RWPE1 (cell line): ENCODE results near the gene PTGFRN.
A peak's percentile ranks its signal among the peaks of the same experiment; 100 is the strongest.

Experiments
- CTCF ChIA-PET: fragments of 350-600 bp; sonication (Branson Sonifier 250); formaldehyde crosslinking; extraction: SDS; loops from one replicate; lab custom pipeline; 2021; lab: Yijun Ruan, JAX
- POLR2A ChIA-PET: fragments of 400-600 bp; formaldehyde crosslinking; extraction: SDS; loops from one replicate; lab custom pipeline; 2020; ENCODE audit warnings: antibody characterized with exemption; ENCODE audit not compliant: low non-redundant PET; lab: Yijun Ruan, JAX
- DNase-seq: peaks from one replicate; pipeline ENCODE4 v3.0.0; 2012; ENCODE audit warnings: low spot score
- H3K27ac ChIP-seq: fragments of 450-650 bp; 2 replicates; pipeline ENCODE4 v1.5.1; 2017
- CTCF ChIP-seq: fragments of 450-650 bp; conservative IDR thresholded peaks from 2 replicates; pipeline ENCODE4 v1.5.1; 2017; ENCODE audit warnings: low read depth, mild to moderate bottlenecking

Gene PTGFRN

DNA sequence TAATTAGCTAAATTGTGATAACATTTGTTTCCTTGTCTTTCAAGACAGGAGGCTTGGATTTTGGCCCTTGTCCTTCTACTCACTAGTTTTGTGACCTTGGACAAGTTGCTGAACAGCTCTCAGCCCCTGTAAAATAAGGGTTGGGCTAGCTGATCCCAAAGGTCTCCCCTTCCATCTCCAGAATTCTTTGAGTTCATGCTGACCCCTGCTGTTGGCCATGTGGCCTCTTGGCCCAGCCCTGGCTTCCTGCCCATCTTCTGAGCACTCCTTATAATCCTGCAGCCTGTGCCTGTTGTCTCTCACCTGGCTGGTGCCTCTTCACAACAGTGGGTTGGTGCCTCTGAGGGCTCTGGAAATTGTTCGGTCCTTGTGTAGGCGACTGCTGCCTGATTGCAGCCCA is 10.1 kb downstream of the PTGFRN start:
- H3K27ac ChIP-seq, result peak overlapping the region; percentile 26
- ChIA-PET CTCF (no interaction called here), POLR2A (no interaction called here)

DNA sequence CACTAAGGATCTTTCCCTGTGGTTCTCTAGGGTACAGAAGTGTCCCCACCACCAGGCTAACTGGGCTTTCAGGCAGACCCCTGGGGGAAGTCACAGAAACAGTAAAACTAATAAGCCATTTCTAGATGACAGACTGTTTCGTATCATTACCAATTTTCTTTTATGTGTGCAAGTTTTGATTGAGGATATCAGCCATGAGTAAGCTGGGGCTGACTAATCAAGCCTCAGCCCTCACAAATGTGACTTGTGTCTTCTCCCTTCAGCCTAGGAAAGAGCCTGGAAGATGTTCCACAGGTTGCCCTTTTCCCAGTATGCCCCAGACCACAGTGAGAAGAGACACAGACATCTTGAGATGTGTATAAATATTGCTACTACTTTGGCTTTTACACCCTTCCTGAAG is 10.5 kb downstream of the PTGFRN start:
- DNase-seq, result no peak
- H3K27ac ChIP-seq, result peak overlapping the region; percentile 26
- ChIA-PET POLR2A (no interaction called here), CTCF (no interaction called here)
- no peak for TF ChIP-seq CTCF

More for the DNA sequence above, 10.1 kb downstream of the PTGFRN start:
- no peak for TF ChIP-seq CTCF
- DNase-seq, result no peak

DNA sequence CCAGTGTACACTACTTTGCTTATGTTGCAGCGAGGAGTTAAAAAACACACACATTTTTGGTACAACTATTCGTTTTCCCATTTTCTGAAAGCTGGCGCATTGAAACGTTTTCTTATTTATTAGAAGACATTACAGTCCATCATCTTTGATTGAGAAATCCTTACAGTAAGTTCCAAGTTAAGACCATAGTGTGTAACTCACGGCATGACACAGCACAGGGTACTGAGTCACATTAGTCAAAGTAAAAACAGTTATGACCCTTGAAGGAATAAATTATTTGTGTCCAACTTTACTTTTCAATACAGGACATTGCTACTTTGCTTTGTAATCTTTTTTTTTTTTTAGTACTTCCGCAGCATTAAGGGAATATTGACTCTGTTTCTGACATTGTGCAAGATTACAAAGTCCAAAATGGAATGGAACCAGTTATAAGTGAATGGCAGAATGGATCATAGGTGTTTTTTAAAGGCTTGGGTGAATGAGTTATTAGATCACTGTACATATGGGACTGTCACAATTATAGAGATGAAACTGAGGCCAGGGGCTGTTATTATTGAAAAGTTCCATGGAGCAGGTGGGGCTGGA is 11.7 kb downstream of the PTGFRN start:
- POLR2A ChIA-PET, result no interaction called here
- no peak overlapping the region for H3K27ac ChIP-seq
- CTCF ChIA-PET, result interaction anchor here (0.6 kb wide), 1 partner anchor 45 kb away, joined by 4 read pairs; no protein-coding TSS in a partner anchor
- no peak for TF ChIP-seq CTCF
- no peak for DNase-seq

DNA sequence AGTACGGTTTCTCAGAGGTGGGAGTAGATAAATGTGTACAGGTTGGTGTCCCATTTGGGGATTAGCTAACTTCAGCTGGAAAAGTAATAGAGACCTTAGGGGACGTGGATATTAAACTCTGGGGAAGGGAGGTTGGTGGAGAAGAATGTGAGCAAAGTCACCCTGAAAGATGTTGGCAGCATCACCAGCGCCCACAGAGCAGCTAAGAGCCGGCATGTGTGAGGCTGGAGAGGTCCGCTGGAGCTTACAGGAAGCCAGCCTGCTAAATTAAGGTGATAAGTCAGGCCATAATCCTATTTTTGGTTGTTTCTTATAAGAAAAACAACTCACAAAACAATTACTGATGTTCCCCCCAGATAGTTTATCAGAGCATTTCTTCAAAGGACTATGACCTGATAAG is 12.2 kb downstream of the PTGFRN start:
- POLR2A ChIA-PET, result no interaction called here

GRCh38 chr1:116923421-116923820 is 13.7 kb downstream of the PTGFRN start:
- ChIA-PET POLR2A (no interaction called here), CTCF (interaction anchor here (0.7 kb wide), 1 partner anchor 8 kb away, joined by 3 read pairs; no protein-coding TSS in a partner anchor)
- no peak overlapping the region for H3K27ac ChIP-seq
- no peak for DNase-seq
- no peak for TF ChIP-seq CTCF

More for the DNA sequence above, 12.2 kb downstream of the PTGFRN start:
- no peak for TF ChIP-seq CTCF
- CTCF ChIA-PET, result no interaction called here
- no peak for DNase-seq
- no peak overlapping the region for H3K27ac ChIP-seq

DNA sequence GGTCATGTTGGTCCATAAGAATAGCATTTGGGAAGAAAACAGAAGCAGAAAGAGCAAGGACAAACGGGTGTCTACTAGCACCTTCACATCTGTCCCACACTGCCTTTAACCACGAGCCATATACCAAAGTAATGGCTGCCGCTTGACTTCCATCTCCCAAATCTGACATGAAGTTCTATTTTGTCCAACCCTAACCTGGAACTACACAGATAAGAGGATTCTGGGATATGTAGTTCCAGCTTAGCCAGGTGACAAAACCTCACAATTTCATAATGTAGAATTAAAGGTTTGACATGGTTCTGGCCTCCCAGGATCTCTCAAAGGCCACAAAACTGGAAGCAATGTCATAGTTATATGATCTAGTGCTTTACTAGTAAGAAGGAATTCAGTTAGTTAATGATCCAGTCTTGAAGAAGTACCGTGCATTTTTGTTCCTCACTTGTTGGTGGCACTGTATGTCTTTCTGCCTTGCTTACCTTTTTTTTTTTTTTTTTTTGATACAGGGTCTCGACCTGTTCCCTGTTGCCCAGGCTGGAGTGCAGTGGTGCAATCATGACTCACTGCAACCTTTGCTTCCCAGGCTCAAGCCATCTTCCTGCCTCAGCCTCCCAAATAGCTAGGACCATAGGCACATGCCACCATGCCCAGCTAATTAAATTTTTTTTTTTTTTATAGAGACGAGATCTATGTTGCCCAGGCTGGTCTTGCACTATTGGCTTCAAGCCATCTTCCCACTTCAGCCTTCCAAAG is 17.5 kb downstream of the PTGFRN start:
- H3K27ac ChIP-seq, result no peak overlapping the region
- POLR2A ChIA-PET, result no interaction called here
- CTCF ChIA-PET, result interaction anchor here (0.8 kb wide), 1 partner anchor 136 kb away, joined by 9 read pairs; no protein-coding TSS in a partner anchor
- no peak for TF ChIP-seq CTCF
- DNase-seq, result no peak
